Ovary (tissue), 3 donors: ENCODE results near the gene L3MBTL2.

Experiments
- CTCF ChIP-seq, 3 donors: fragments of 450-650 bp in 2 of 3; fragments of 200-600 bp in 1 of 3; IDR thresholded peaks; one replicate each; pipeline versions ENCODE4 v1.5.1 to v1.8.0; 2016 to 2022; ENCODE audit warnings: antibody characterized with exemption in 3 of 3, mild to moderate bottlenecking in 1 of 3
- EP300 ChIP-seq: sonication (generic); formaldehyde crosslinking; IDR thresholded peaks from one replicate; pipeline ENCODE4 v1.6.1; 2017; ENCODE audit warnings: antibody characterized with exemption
- POLR2A ChIP-seq: fragments of 450-650 bp; IDR thresholded peaks from one replicate; pipeline ENCODE4 v1.6.1; 2017; ENCODE audit warnings: antibody characterized with exemption, mild to moderate bottlenecking, moderate library complexity
- donor health status: DM: no; HTN: no; CAD: no.

GRCh38 chr22:41234815-41235695 lies 29.9 kb downstream of the L3MBTL2 start:
- TF ChIP-seq CTCF (IDR thresholded peaks at IDR 0.05) (no peak), POLR2A (no peak), EP300 (no peak)
